ENCODE measurements around the gene ITIH5.

ITIH5 gene

DNA sequence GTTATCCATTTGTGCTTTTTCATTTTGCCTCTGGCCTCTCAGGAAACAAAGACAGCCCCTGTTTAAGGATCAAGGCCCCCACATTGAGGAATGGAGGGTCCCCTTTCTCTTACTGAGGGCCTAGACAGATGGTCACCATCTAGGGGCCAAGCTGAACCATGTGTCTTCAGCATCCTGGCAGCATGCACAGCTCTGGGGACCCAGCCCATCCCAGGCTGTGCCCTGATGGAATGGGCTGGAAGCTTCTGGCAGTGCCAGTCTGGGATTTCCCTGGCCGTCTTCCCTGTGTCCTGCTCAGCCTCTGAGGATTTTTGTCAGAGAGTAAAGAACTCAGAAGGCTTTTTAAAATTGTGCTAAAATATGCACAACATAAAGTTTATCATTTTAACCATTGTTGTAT is 116.8 kb downstream of the ITIH5 start:
- TF ChIP-seq, protein P1, sequence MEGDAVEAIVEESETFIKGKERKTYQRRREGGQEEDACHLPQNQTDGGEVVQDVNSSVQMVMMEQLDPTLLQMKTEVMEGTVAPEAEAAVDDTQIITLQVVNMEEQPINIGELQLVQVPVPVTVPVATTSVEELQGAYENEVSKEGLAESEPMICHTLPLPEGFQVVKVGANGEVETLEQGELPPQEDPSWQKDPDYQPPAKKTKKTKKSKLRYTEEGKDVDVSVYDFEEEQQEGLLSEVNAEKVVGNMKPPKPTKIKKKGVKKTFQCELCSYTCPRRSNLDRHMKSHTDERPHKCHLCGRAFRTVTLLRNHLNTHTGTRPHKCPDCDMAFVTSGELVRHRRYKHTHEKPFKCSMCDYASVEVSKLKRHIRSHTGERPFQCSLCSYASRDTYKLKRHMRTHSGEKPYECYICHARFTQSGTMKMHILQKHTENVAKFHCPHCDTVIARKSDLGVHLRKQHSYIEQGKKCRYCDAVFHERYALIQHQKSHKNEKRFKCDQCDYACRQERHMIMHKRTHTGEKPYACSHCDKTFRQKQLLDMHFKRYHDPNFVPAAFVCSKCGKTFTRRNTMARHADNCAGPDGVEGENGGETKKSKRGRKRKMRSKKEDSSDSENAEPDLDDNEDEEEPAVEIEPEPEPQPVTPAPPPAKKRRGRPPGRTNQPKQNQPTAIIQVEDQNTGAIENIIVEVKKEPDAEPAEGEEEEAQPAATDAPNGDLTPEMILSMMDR (IDR thresholded peaks at IDR 0.05; ENCODE audit: control extremely low read depth, extremely low read depth, low read depth, missing control alignments), result no peak
- POLR2A ChIA-PET, result no interaction called here
- CTCF ChIA-PET, result no interaction called here
- no peak for DNase-seq (ENCODE audit: extremely low spot score)

GRCh38 chr10:7547829-7548228 is 118.9 kb downstream of the ITIH5 start:
- DNase-seq (ENCODE audit: extremely low spot score), result no peak
- TF ChIP-seq, protein P1 (IDR thresholded peaks at IDR 0.05; ENCODE audit: control extremely low read depth, extremely low read depth, low read depth, missing control alignments), result no peak
- ChIA-PET CTCF (interaction anchor here (1.3 to 1.5 kb wide), 3 partner anchors 10 to 140 kb away, joined by 3 to 4 read pairs (median 4); no protein-coding TSS in a partner anchor), POLR2A (no interaction called here)

GRCh38 chr10:7547206-7547605 is 119.6 kb downstream of the ITIH5 start:
- ChIA-PET CTCF (interaction anchor here (1.3 kb wide), 1 partner anchor 140 kb away, joined by 4 read pairs; no protein-coding TSS in a partner anchor), POLR2A (no interaction called here)
- TF ChIP-seq, protein P1 (IDR thresholded peaks at IDR 0.05; ENCODE audit: control extremely low read depth, extremely low read depth, low read depth, missing control alignments), result no peak
- DNase-seq (ENCODE audit: extremely low spot score), result no peak

- DNase-seq (ENCODE audit: extremely low spot score), result no peak
- ChIA-PET POLR2A (no interaction called here), CTCF (interaction anchor here (2.0 kb wide), 1 partner anchor 21 kb away, joined by 6 read pairs; no protein-coding TSS in a partner anchor)
- TF ChIP-seq, protein P1 (IDR thresholded peaks at IDR 0.05; ENCODE audit: control extremely low read depth, extremely low read depth, low read depth, missing control alignments), result no peak
These were observed 120.3 kb downstream of the ITIH5 start for GRCh38 chr10:7546385-7546967.

DNA sequence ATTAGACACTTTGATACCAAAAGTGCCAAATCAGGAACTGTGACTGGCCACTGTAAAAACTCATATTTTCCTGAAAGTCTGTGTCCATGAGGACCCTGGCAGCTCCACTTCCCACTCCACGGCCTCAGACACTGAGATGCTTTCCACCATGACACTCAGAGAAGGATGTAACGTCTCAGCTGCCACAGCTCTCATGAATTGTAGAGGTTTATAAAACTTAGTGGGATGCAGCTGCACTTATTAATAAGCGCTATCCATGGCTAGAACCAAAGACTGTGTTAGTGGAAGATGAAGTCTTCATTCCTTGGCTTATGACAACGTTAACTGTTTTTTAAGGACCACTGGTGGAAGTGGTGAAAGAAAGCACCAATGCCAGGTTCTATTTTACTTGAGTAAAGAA is 121.0 kb downstream of the ITIH5 start:
- no peak for DNase-seq (ENCODE audit: extremely low spot score)
- ChIA-PET CTCF (interaction anchor here (2.0 kb wide), 1 partner anchor 20 kb away, joined by 6 read pairs; no protein-coding TSS in a partner anchor), POLR2A (no interaction called here)
- TF ChIP-seq, protein P1 (IDR thresholded peaks at IDR 0.05; ENCODE audit: control extremely low read depth, extremely low read depth, low read depth, missing control alignments), result no peak

DNA sequence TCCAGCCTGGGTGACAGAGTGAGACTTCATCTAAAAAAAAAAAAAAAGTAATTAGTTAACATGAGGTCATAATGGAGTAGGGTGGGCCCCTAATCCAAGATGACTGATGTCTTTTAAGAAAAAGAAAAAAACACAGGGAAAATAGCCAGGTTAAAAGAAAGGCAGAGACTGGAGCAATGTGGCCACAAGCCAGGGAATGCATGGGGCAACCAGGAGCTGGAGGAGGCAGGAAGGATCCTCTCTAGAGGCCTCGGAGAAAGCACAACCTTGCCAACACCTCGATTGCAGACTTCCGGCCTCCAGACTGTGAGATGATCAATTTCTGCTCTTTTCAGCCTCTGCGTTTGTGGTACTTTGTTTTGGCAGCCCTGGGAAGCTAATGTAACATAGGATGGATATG is 121.5 kb downstream of the ITIH5 start:
- no peak for DNase-seq (ENCODE audit: extremely low spot score)
- TF ChIP-seq, protein P1 (IDR thresholded peaks at IDR 0.05; ENCODE audit: control extremely low read depth, extremely low read depth, low read depth, missing control alignments), result no peak
- CTCF ChIA-PET, result interaction anchor here (2.0 kb wide), 1 partner anchor 20 kb away, joined by 6 read pairs; no protein-coding TSS in a partner anchor
- POLR2A ChIA-PET, result no interaction called here
